22Rv1 (cell line): Measurements from ENCODE around the gene ZNF468.

Experiments
- CTCF ChIP-seq: fragments of 450-650 bp; IDR thresholded peaks from 2 replicates; pipeline ENCODE4 v1.5.1; 2017; ENCODE audit warnings: mild to moderate bottlenecking
- ZFX ChIP-seq: fragments of 450-650 bp; IDR thresholded peaks from 2 replicates; pipeline ENCODE4 v1.6.1; 2017; ENCODE audit warnings: antibody characterized with exemption, borderline replicate concordance

- TF ChIP-seq CTCF (no peak), ZFX (no peak)
These were observed 31.7 kb upstream of the ZNF468 start for GRCh38 chr19:52889076-52889475.
